D341Med (cell line): ENCODE data around the gene LRBA.

Source experiments
- DNase-seq: peaks from one replicate; pipeline ENCODE4 v3.0.0; 2012; ENCODE audit warnings: low spot score

LRBA gene

DNA sequence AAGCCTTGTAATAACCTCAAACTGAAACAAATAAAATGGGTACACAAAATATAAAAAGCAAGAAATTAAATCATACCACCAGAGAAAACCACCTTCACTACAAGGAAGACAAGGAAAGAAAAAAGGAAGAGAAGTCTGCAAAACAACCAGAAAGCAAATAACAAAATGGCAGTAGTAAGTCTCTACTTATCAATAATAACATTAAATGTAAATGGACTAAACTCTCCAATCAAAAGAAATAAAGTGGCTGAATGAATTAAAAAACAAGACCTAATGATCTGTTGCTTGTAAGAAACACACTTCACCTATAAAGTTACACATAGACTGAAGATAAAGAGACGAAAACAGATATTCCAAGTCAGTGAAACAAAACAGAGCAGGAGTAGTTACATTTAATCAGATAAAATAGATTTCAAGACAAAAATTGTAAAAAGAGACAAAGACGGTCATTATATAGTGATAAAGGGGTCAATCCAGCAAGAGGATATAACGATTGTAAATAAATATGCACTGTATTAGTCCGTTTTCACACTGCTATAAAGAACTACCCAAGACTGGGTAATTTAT, 289.0 kb downstream of the LRBA start:
- no peak for DNase-seq

- no peak for DNase-seq
Measured at GRCh38 chr4:150723727-150724411, 291.2 kb downstream of the LRBA start.

DNA sequence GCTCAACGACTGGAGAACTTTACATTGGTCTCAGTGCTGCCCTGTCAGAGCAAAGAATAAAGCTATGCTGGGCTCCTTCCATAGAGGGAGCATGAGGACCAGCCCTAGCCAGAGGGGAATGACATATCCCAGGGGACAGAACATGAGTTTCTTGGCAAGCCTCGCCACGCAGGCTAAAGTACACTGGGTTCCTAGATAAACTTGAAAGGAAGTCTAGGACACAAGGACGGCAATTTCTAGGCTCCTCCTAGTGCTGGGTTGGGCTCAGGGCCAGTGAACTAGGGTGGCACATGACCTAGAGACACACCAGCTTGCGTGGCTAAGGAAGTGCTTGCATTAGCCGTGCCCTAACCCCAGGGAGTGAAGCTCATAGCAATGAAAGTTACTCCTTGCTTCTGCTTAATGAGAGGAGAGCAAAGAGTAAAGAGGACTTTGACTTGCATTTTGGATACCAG, 292.1 kb downstream of the LRBA start:
- peak; percentile 25 for DNase-seq

DNA sequence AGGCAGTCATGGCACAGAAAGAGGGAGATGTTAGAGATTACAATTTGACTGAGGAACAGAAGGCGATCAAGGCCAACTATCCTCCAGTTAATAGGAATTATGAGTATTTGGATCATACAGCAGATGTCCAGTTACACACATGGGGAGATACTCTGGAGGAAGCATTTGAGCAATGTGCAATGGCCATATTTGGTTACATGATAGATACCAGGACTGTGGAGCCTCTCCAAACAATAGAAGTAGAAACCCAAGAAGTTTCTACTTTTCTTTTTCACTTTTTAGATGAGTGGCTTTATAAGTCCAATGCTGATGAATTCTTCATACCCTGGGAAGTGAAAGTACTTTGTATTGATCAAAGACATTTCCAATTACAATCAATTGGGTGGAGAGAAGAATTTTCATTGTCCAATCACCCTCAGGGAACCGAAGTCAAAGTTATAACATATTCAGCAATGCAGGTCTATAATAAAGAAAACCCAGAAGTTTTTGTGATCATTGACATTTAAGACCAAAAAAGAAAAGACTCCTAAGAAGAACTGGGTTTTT, 294.0 kb downstream of the LRBA start:
- DNase-seq, result no peak

DNA sequence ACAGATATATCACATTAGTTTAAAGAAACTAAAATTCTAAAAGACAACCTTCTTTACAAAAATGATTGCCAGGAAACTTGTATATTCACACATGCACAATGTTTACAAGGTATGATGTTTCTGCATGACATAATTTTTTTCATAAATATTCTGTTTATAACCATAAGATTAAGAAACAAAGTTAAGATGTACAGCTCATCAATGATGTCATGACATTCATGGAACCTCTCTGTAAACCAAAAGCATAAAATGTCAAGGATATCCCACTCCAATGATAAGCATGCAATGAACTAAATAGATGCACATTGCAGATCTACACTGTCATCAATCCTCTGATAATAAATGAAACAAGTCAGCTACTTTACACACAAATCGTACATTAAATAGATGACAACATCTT, 297.1 kb downstream of the LRBA start:
- DNase-seq, result no peak

GRCh38 chr4:150714462-150715438, 300.3 kb downstream of the LRBA start:
- DNase-seq, result no peak

DNA sequence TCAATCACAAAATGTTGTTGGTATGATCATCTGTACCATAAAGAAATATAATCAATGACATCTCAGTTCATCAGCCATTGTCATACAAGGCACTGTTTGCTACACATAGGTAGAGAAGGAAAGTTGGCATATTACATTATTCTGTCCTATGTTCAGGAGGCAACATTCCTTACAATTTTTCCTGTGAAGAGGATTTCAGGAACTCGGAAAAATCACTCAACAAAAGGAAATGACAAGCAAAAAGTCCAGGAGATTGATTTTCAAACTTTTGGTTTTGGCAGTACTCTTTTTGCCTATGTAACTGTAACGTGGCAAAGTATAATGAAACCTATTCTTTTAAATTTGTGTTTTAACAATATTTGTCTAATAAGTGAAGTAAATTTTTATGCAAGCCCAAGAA, 301.8 kb downstream of the LRBA start:
- DNase-seq, result no peak

GRCh38 chr4:150710770-150711375, 304.2 kb downstream of the LRBA start:
- no peak for DNase-seq

GRCh38 chr4:150708004-150708403, 307.1 kb downstream of the LRBA start:
- no peak for DNase-seq

DNA sequence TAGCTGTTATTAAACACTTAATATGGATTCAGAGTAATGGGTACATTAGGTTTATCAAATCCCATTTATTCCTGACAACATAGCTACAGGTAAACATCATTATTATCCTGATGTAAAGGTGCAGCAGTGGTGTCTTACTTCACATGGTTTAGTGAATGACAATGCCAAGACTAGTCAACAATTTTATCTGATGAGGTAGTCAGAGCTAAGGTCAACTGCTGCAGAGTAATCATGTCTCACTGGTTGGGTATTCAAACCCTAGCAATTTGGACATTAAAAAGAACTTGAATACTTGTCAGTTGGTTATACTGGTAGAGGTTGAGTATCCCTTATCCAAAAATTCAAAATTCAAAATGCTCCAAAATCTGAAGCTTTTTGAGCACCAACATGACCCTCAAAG, 315.5 kb downstream of the LRBA start:
- no peak for DNase-seq

DNA sequence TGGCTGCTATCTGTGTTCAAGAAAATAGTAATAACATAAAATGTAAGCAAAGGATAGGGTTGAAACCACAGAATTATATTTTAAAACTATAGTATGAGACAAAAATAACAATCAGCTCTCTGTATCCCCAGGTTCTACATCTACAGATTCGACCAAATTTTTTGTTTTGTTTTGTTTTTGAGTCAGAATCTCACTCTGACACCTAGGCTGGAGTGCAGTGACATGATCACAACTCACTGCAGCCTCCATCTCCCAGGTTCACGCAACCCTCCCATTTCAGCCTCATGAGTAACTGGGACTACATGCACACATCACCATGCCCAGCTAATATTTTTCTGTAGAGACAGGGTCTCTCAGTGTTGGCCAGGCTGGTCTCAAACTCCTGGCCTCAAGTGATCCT, 319.9 kb downstream of the LRBA start:
- DNase-seq, result no peak

- DNase-seq, result no peak
Measured at GRCh38 chr4:150694438-150694837, 320.6 kb downstream of the LRBA start.

GRCh38 chr4:150683775-150684350, 331.2 kb downstream of the LRBA start:
- DNase-seq, result no peak

GRCh38 chr4:150682126-150682525, 333.0 kb downstream of the LRBA start:
- DNase-seq, result no peak

DNA sequence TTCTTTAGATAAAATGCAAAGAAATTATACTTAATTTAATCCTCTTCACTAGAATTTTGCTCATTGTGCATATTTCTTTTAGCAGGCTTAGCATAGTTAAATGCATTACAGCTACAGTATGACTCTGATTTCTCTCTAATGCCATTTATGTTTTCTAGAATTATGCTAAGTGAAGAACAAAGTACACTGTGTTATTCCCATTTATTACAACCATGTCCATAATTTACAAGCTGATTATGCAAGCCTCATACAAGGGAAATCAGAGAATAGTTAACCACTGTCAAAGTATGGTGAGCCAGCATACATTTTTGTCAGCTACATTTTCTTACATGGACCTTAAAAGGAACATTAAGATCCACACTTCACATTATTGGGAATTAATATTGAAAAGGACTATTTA, 334.0 kb downstream of the LRBA start:
- DNase-seq, result no peak

- DNase-seq, result no peak
Measured at GRCh38 chr4:150680651-150681050, 334.4 kb downstream of the LRBA start.

DNA sequence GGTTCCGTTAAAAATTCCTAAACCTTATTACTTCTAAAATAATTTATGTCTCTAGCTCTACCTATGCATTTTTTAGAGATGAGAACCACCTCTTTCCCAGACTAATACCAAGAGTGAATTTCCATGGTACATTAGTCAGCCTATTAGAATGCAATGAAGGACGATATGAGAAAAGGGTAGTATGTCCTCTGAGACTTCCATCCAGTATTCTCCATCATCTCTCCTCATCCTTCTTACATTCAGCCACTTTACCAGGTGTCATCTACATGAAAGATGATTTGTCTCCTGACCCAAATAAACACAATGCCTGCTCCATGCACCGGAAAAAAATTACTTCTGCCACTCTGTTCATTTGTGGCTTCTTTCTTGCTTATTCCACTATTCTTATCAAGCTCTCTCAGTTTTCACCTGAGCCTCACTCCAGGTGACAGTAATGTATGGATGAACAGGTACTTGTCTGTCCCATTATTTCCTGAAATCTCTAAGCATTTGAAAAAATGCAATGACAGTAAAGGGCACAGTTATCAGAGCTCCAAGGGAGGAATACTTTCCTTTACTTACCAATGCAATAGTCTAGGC, 335.2 kb downstream of the LRBA start:
- no peak for DNase-seq

GRCh38 chr4:150679018-150679764, 335.9 kb downstream of the LRBA start:
- no peak for DNase-seq

DNA sequence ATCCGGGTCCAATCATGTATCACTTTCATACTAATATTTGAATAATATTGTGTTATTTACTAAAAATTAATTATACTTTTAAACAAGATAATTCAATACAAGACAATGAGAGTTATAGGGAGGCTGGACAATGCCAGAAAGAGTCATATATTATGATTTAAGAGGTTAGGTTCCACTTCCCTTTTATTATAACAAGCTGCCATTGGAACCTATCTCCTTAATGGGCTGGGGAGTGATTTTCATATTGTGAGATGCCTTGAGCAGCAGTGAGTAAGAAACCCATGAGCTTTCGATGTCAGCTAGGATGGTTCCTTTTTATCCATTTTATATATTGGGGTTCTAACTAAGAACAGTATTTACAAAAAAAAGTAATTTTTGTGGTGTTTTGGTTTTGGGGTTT, 341.3 kb downstream of the LRBA start:
- no peak for DNase-seq

DNA sequence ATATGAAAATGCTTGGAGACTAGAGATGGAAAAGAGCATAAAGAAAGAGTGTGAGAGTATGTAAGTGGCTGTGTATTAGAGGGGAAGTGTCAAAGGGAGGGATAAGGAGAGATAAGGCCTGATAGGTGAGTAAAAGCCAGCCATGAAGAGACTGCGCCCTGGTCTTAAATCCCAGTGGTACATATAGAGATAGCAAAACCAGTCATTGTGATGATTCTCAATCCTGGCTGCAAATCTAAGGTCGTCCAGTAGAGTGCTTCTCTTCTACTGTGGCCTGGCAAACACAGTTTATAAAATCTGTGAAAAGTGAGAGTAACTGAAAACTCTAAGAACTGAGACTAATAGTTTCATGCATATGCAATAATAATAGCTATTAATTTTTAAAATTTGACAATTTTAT, 346.3 kb downstream of the LRBA start:
- no peak for DNase-seq

- no peak for DNase-seq
Measured at GRCh38 chr4:150664935-150665334, 350.1 kb downstream of the LRBA start.
